ENCODE results near the gene FADD. TPM values are rescaled to one million over a fixed set of nuclear protein-coding genes. Genes with fewer than 3 reads are reported as not detected.
A peak's percentile ranks its signal among the peaks of the same experiment; 100 is the strongest.

Gene FADD
- total RNA-seq, 1 donor from 2014 or later, result 24.5 TPM

DNA sequence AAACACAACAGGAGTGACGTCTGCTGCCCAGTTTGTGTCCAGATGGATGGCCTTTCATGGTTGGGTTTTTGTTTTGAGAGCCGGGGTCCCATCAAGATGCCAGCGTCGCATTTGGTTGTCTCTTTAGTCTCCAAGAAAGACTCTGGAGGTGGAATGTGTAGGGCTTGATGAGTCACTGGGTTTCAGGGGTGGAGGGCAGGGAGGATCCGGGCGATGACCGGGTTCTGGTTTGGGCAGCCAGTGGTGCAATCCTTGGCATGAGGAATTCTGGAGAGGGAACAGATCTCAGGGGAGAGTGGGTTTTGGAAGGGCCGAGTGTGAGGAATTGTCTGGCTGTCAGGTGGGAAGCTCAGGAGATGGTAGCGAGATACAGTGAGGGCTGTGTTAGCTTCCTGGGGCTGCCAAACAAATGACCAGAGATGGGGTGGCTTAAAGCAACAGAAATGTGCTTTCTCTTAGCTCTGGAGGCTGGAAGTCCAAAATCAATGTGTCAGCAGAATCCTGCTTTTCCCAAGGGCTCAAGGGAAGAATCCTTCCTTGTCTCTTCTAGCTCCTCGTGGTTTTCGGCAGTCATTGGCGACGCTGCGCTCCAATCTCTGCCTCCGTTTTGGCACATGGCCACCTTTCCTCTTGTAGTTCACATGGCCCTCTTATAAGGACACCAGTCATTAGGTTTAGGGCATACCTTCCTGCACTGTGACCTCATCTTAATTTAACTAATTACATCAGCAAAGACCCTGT, 41.0 kb downstream of the FADD start:
- peaks cover 4 to 7% (median 6%) of the 10 kb centered on the region in 3 donors for H3K4me1 ChIP-seq (ENCODE audit: control insufficient read depth in 3 of 3, insufficient read depth in 3 of 3, low read length in 3 of 3)
- peaks cover 4 to 13% (median 8%) of the 10 kb centered on the region in 3 donors for H3K27me3 ChIP-seq (ENCODE audit: control insufficient read depth in 3 of 3, insufficient read depth in 3 of 3, low read length in 3 of 3)
- H3K9me3 ChIP-seq (ENCODE audit: control insufficient read depth in 3 of 3, low read length in 3 of 3), result no peaks in the 10 kb centered on the region
- peak overlapping the region; percentile 25 for H3K27ac ChIP-seq (ENCODE audit: low read depth, low read length)
- no peak overlapping the region for H3K4me3 ChIP-seq (ENCODE audit: low read length in 3 of 3)
- no peak overlapping the region for H3K9ac ChIP-seq (ENCODE audit: low read depth in 1 of 3, low read length in 3 of 3)
- no peaks in the 10 kb centered on the region for H3K36me3 ChIP-seq (ENCODE audit: control insufficient read depth in 3 of 3, insufficient read depth in 3 of 3, low read length in 3 of 3)

DNA sequence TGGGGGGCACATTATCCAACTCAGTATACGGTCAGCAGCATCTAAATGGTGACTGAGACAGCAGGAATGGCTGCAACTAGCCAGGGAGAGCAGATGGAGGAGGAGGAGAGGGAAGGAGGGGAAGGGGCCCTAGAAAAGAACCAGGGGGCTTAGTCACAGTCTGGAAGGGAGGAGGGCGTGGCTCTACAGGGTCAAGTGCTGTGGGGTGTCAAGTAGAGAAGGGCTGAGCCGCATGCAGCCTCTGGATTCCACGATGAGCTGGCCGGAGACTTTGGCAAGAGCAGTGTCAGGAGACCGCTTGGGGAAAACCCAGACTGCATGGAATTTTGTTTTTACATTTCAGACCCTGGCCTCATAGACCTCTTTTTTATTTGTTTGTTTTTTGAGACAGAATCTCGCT, 41.6 kb downstream of the FADD start:
- H3K36me3 ChIP-seq (ENCODE audit: control insufficient read depth in 3 of 3, insufficient read depth in 3 of 3, low read length in 3 of 3), result no peaks in the 10 kb centered on the region
- no peaks in the 10 kb centered on the region for H3K9me3 ChIP-seq (ENCODE audit: control insufficient read depth in 3 of 3, low read length in 3 of 3)
- H3K27me3 ChIP-seq (ENCODE audit: control insufficient read depth in 3 of 3, insufficient read depth in 3 of 3, low read length in 3 of 3), result peaks cover 4 to 13% (median 8%) of the 10 kb centered on the region in 3 donors
- no peak overlapping the region for H3K9ac ChIP-seq (ENCODE audit: low read depth in 1 of 3, low read length in 3 of 3)
- no peak overlapping the region for H3K4me3 ChIP-seq (ENCODE audit: low read length in 3 of 3)
- H3K4me1 ChIP-seq (ENCODE audit: control insufficient read depth in 3 of 3, insufficient read depth in 3 of 3, low read length in 3 of 3), result peaks cover 4 to 7% (median 6%) of the 10 kb centered on the region in 3 donors
- H3K27ac ChIP-seq (ENCODE audit: low read depth, low read length), result peak overlapping the region; percentile 25

DNA sequence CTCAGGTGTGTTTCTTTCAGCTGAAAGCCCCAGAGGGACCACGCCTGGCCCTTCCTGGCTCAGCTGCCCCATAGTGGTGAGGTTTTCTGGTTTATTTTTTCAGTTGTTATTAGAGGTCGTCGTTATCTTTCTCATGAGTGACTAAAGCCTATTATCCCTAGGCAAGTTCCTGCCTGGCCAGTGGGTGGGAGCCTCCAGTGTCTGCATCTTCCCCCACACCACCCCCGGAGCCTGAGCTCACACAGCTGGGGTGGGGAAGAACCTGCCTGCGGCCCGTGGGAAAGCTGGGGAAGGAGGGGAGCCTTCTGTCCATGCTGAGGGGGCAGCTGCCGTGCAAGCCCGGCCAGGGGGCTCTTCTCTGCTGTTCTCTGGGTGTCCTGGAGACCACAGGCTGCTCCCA, 43.1 kb downstream of the FADD start:
- peaks cover 0 to 4% (median 3%) of the 10 kb centered on the region in 3 donors for H3K27me3 ChIP-seq (ENCODE audit: control insufficient read depth in 3 of 3, insufficient read depth in 3 of 3, low read length in 3 of 3)
- H3K4me1 ChIP-seq (ENCODE audit: control insufficient read depth in 3 of 3, insufficient read depth in 3 of 3, low read length in 3 of 3), result peaks cover 4 to 7% (median 6%) of the 10 kb centered on the region in 3 donors
- H3K27ac ChIP-seq (ENCODE audit: low read depth, low read length), result no peak overlapping the region
- no peaks in the 10 kb centered on the region for H3K36me3 ChIP-seq (ENCODE audit: control insufficient read depth in 3 of 3, insufficient read depth in 3 of 3, low read length in 3 of 3)
- H3K4me3 ChIP-seq (ENCODE audit: low read length in 3 of 3), result no peak overlapping the region
- H3K9me3 ChIP-seq (ENCODE audit: control insufficient read depth in 3 of 3, low read length in 3 of 3), result no peaks in the 10 kb centered on the region
- H3K9ac ChIP-seq (ENCODE audit: low read depth in 1 of 3, low read length in 3 of 3), result no peak overlapping the region

- Histone ChIP-seq H3K9me3 (ENCODE audit: control insufficient read depth in 3 of 3, low read length in 3 of 3) (no peaks in the 10 kb centered on the region), H3K36me3 (ENCODE audit: control insufficient read depth in 3 of 3, insufficient read depth in 3 of 3, low read length in 3 of 3) (no peaks in the 10 kb centered on the region), H3K4me3 (ENCODE audit: low read length in 3 of 3) (no peak overlapping the region), H3K9ac (ENCODE audit: low read depth in 1 of 3, low read length in 3 of 3) (peak overlapping the region in 1 of 3 donors; percentile 16), H3K4me1 (ENCODE audit: control insufficient read depth in 3 of 3, insufficient read depth in 3 of 3, low read length in 3 of 3) (peaks cover 4 to 8% (median 6%) of the 10 kb centered on the region in 3 donors), H3K27me3 (ENCODE audit: control insufficient read depth in 3 of 3, insufficient read depth in 3 of 3, low read length in 3 of 3) (peaks cover 0 to 4% (median 3%) of the 10 kb centered on the region in 3 donors), H3K27ac (ENCODE audit: low read depth, low read length) (no peak overlapping the region)
Observed at GRCh38 chr11:70247042-70247709, 44.1 kb downstream of the FADD start.

DNA sequence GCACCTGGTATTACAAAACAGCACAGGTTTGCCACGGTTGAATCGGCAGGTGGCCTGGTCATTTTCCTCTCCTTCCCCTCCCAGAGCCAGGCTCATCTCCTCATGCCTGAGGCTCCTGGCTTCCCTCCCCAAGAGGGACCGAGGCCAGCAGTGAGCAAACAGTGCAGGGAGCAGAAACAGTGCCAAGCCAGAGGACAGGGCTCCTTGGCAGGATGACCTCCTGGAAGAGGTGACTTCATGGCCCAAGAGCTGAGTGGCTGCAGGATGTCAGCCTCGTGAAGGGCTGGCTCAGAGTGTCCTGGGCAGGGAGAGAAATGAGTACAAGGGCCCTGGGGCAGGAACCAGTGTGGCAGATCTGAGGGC, 44.6 kb downstream of the FADD start:
- H3K9me3 ChIP-seq (ENCODE audit: control insufficient read depth in 3 of 3, low read length in 3 of 3), result no peaks in the 10 kb centered on the region
- H3K27me3 ChIP-seq (ENCODE audit: control insufficient read depth in 3 of 3, insufficient read depth in 3 of 3, low read length in 3 of 3), result peaks cover 0 to 4% (median 3%) of the 10 kb centered on the region in 3 donors
- no peaks in the 10 kb centered on the region for H3K36me3 ChIP-seq (ENCODE audit: control insufficient read depth in 3 of 3, insufficient read depth in 3 of 3, low read length in 3 of 3)
- H3K4me3 ChIP-seq (ENCODE audit: low read length in 3 of 3), result no peak overlapping the region
- no peak overlapping the region for H3K27ac ChIP-seq (ENCODE audit: low read depth, low read length)
- peaks cover 4 to 8% (median 6%) of the 10 kb centered on the region in 3 donors for H3K4me1 ChIP-seq (ENCODE audit: control insufficient read depth in 3 of 3, insufficient read depth in 3 of 3, low read length in 3 of 3)
- peak overlapping the region in 1 of 3 donors; percentile 16 for H3K9ac ChIP-seq (ENCODE audit: low read depth in 1 of 3, low read length in 3 of 3)

DNA sequence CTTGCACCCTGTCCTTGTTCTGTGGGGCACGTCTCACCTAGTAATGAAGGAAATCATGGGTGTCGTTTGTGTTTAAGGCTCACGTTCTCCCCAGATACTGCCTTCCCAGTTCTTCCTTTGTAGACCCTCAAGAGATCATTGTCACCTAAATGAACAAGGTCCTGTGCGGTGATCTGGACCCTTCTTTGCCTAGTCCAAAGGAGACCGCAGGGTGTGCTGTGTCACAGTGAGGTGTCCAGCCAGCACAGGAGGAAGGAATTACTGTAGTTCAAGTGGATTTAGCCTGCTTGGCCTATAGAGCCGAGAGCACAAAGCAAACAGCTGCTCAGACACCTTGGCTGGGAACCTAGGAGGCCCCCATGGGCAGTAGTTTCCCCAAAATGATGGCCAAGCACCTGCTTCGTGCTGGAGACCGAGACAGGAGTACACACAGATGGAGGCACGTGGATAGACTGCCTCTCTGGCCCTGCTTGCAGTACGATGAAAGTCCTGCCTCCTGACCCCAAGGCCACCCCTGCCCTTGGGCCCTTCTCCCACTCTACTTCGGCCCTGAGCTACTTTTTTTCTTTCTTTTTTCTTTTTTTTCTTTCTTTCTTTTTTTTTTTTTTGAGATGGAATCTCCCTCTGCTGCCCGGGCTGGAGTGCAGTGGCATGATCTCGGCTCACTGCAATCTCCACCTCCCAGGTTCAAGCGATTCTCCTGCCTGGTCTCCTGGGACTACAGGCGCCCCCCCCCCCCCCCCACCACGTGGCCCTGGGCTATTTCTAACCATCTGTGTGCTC, 48.0 kb downstream of the FADD start:
- no peaks in the 10 kb centered on the region for H3K9me3 ChIP-seq (ENCODE audit: control insufficient read depth in 3 of 3, low read length in 3 of 3)
- H3K4me1 ChIP-seq (ENCODE audit: control insufficient read depth in 3 of 3, insufficient read depth in 3 of 3, low read length in 3 of 3), result peaks cover 4 to 8% (median 6%) of the 10 kb centered on the region in 3 donors
- no peak overlapping the region for H3K9ac ChIP-seq (ENCODE audit: low read depth in 1 of 3, low read length in 3 of 3)
- H3K36me3 ChIP-seq (ENCODE audit: control insufficient read depth in 3 of 3, insufficient read depth in 3 of 3, low read length in 3 of 3), result no peaks in the 10 kb centered on the region
- H3K4me3 ChIP-seq (ENCODE audit: low read length in 3 of 3), result no peak overlapping the region
- H3K27ac ChIP-seq (ENCODE audit: low read depth, low read length), result no peak overlapping the region
- H3K27me3 ChIP-seq (ENCODE audit: control insufficient read depth in 3 of 3, insufficient read depth in 3 of 3, low read length in 3 of 3), result no peaks in the 10 kb centered on the region

GRCh38 chr11:70251659-70252321, 48.7 kb downstream of the FADD start:
- no peak overlapping the region for H3K9ac ChIP-seq (ENCODE audit: low read depth in 1 of 3, low read length in 3 of 3)
- no peaks in the 10 kb centered on the region for H3K9me3 ChIP-seq (ENCODE audit: control insufficient read depth in 3 of 3, low read length in 3 of 3)
- no peak overlapping the region for H3K4me3 ChIP-seq (ENCODE audit: low read length in 3 of 3)
- H3K36me3 ChIP-seq (ENCODE audit: control insufficient read depth in 3 of 3, insufficient read depth in 3 of 3, low read length in 3 of 3), result no peaks in the 10 kb centered on the region
- H3K27me3 ChIP-seq (ENCODE audit: control insufficient read depth in 3 of 3, insufficient read depth in 3 of 3, low read length in 3 of 3), result no peaks in the 10 kb centered on the region
- no peak overlapping the region for H3K27ac ChIP-seq (ENCODE audit: low read depth, low read length)
- H3K4me1 ChIP-seq (ENCODE audit: control insufficient read depth in 3 of 3, insufficient read depth in 3 of 3, low read length in 3 of 3), result peaks cover 4 to 8% (median 6%) of the 10 kb centered on the region in 3 donors

DNA sequence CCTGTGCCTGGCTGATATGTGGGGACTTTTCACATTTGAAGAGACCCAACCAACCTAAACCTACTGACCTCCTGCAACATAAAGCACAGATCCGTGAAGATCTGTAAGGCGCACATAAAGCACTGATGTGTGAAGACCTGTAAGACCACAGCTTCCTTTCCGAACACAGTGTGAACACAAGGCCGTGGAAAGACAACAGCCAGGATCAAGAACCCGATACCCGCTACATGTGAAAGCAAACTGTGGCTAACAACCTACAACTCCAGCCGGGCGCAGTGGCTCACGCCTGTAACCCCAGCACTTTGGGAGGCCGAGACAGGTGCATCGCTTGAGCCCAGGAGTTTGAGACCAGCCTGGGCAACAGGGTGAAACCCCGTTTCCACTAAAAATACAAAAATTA, 49.7 kb downstream of the FADD start:
- Histone ChIP-seq H3K27me3 (ENCODE audit: control insufficient read depth in 3 of 3, insufficient read depth in 3 of 3, low read length in 3 of 3) (no peaks in the 10 kb centered on the region), H3K9ac (ENCODE audit: low read depth in 1 of 3, low read length in 3 of 3) (no peak overlapping the region), H3K27ac (ENCODE audit: low read depth, low read length) (no peak overlapping the region), H3K4me1 (ENCODE audit: control insufficient read depth in 3 of 3, insufficient read depth in 3 of 3, low read length in 3 of 3) (peaks cover 0 to 2% (median under 1%) of the 10 kb centered on the region in 3 donors), H3K9me3 (ENCODE audit: control insufficient read depth in 3 of 3, low read length in 3 of 3) (no peaks in the 10 kb centered on the region), H3K4me3 (ENCODE audit: low read length in 3 of 3) (no peak overlapping the region), H3K36me3 (ENCODE audit: control insufficient read depth in 3 of 3, insufficient read depth in 3 of 3, low read length in 3 of 3) (no peaks in the 10 kb centered on the region)

DNA sequence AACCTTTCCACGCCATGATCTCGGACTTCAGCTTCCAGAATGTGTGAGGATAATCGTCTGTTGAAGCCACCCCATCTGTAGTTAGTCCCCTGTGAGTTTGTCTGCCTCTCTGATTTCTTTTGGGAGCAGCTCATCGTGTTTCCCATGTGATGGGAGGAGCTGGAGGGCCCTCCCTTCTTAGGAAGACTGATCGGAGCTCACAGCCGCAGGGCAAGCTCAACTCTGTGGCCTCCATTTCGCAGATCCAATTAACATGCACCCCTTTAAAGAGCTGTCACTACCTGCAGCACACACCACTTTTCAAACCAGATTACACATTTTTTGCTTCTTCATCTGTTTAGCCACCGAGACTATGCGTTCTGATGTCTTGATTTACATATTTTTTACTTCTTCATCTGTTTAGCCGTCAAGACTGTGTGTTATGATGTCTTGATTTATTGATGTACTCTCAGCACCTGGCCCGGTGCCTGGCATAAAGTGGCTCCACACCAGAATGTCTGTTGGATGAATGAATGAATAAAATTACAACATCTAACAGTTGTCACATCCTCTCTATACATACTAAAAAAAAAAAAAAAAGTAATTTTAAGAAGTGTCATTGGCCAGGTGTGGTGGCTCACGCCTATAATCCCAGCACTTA, 52.5 kb downstream of the FADD start:
- H3K4me3 ChIP-seq (ENCODE audit: low read length in 3 of 3), result no peak overlapping the region
- no peak overlapping the region for H3K27ac ChIP-seq (ENCODE audit: low read depth, low read length)
- H3K9ac ChIP-seq (ENCODE audit: low read depth in 1 of 3, low read length in 3 of 3), result no peak overlapping the region
- H3K27me3 ChIP-seq (ENCODE audit: control insufficient read depth in 3 of 3, insufficient read depth in 3 of 3, low read length in 3 of 3), result no peaks in the 10 kb centered on the region
- H3K36me3 ChIP-seq (ENCODE audit: control insufficient read depth in 3 of 3, insufficient read depth in 3 of 3, low read length in 3 of 3), result no peaks in the 10 kb centered on the region
- no peaks in the 10 kb centered on the region for H3K9me3 ChIP-seq (ENCODE audit: control insufficient read depth in 3 of 3, low read length in 3 of 3)
- peaks cover 0 to 2% (median 0%) of the 10 kb centered on the region in 3 donors for H3K4me1 ChIP-seq (ENCODE audit: control insufficient read depth in 3 of 3, insufficient read depth in 3 of 3, low read length in 3 of 3)

All from skeletal muscle tissue (tissue), 4 donors.